IPS-18c (cell line): ENCODE results near the gene CTXND1.
"Not testable (repeated sequence)": the region's sequence is repeated elsewhere in the genome, so short reads cannot be mapped to it uniquely, and the experiment has no call there.

Experiments used
- H3K4me3 ChIP-seq: 2 replicates; pipeline ENCODE4 v1.7.0; 2013; ENCODE audit warnings: low read depth, mild to moderate bottlenecking, low read length, moderate library complexity; ENCODE audit not compliant: insufficient read depth
- H3K9me3 ChIP-seq: one replicate; pipeline ENCODE4 v1.6.1; 2013; ENCODE audit warnings: mild to moderate bottlenecking, low read length, moderate library complexity; ENCODE audit not compliant: control insufficient read depth, insufficient read depth

Gene CTXND1

GRCh38 chr15:80157215-80157614 is 94.8 kb downstream of the CTXND1 start:
- Histone ChIP-seq H3K9me3 (no peaks in the 10 kb centered on the region), H3K4me3 (no peak overlapping the region)

- no peaks in the 10 kb centered on the region for H3K9me3 ChIP-seq
- H3K4me3 ChIP-seq, result no peak overlapping the region
Measured at GRCh38 chr15:80156176-80156720, 95.8 kb downstream of the CTXND1 start.

GRCh38 chr15:80155378-80156175 is 96.4 kb downstream of the CTXND1 start:
- H3K4me3 ChIP-seq, H3K9me3 ChIP-seq: not testable (repeated sequence)

GRCh38 chr15:80155001-80155377 is 97.0 kb downstream of the CTXND1 start:
- H3K9me3 ChIP-seq, result no peaks in the 10 kb centered on the region
- no peak overlapping the region for H3K4me3 ChIP-seq

- Histone ChIP-seq H3K4me3 (no peak overlapping the region), H3K9me3 (no peaks in the 10 kb centered on the region)
Measured at GRCh38 chr15:80154336-80154735, 97.7 kb downstream of the CTXND1 start.

- Histone ChIP-seq H3K4me3 (peak overlapping the region; percentile 76; the same call in 1 of the 2 replicates), H3K9me3 (no peaks in the 10 kb centered on the region)
Measured at GRCh38 chr15:80153900-80154299, 98.1 kb downstream of the CTXND1 start.

- H3K4me3 ChIP-seq, result peak within 1 kb of the TSS; percentile 76
Measured at GRCh38 chr15:80152896-80153876, 98.8 kb downstream of the CTXND1 start, which contains the start of gene FAH. Gene FAH, plus strand, starts transcription at chr15:80152999. Its CDS starts 56 bp downstream, at chr15:80153055.

GRCh38 chr15:80152180-80152895 is 99.7 kb downstream of the CTXND1 start:
- peak overlapping the region; percentile 76 for H3K4me3 ChIP-seq
- H3K9me3 ChIP-seq, result no peaks in the 10 kb centered on the region

More at GRCh38 chr15:80152896-80153876, 98.8 kb downstream of the CTXND1 start, which contains the start of gene FAH:
- H3K9me3 ChIP-seq, result no peaks in the 10 kb centered on the region

- Histone ChIP-seq H3K4me3 (no peak overlapping the region; the same call in 1 of the 2 replicates), H3K9me3 (no peaks in the 10 kb centered on the region)
Measured at GRCh38 chr15:80151576-80151975, 100.4 kb downstream of the CTXND1 start.

GRCh38 chr15:80151148-80151547 is 100.9 kb downstream of the CTXND1 start:
- no peaks in the 10 kb centered on the region for H3K9me3 ChIP-seq
- no peak overlapping the region for H3K4me3 ChIP-seq
